Mesothelial cell of epicardium (in vitro differentiated cells): ENCODE measurements around the gene CBR4. TPM values are rescaled to one million over a fixed set of nuclear protein-coding genes. Genes with fewer than 3 reads are reported as not detected.

Source experiments
- DNase-seq, 2 experiments: peaks; one replicate each; pipeline ENCODE4 v3.0.0; 2021; ENCODE audit warnings: low spot score in 2 of 2; ENCODE audit not compliant: unreplicated experiment in 2 of 2
- H3K27ac Mint-ChIP-seq: 2 replicates; pipeline ENCODE4 v1.8.0; 2021; ENCODE audit warnings: mixed read lengths
- H3K27me3 Mint-ChIP-seq: 2 replicates; pipeline ENCODE4 v1.8.0; 2021; ENCODE audit warnings: low read depth, mixed read lengths
- H3K36me3 Mint-ChIP-seq: 2 replicates; pipeline ENCODE4 v1.8.0; 2021; ENCODE audit warnings: mixed read lengths
- H3K4me1 Mint-ChIP-seq: 2 replicates; pipeline ENCODE4 v1.8.0; 2021; ENCODE audit warnings: mixed read lengths
- H3K4me3 Mint-ChIP-seq: 2 replicates; pipeline ENCODE4 v1.8.0; 2021; ENCODE audit warnings: mild to moderate bottlenecking, moderate library complexity, mixed read lengths
- H3K9me3 Mint-ChIP-seq: 2 replicates; pipeline ENCODE4 v1.8.0; 2021; ENCODE audit warnings: mixed read lengths
- total RNA-seq: library from RNA; stranded (reverse); gene quantifications from 3 replicates; pipeline ENCODE4 v1.2.1, GENCODE V29; 2021
- TF ChIP-seq, protein P1 (sequence below): fragments of 200-600 bp; sonication (generic); IDR thresholded peaks from one replicate; pipeline ENCODE4 v1.5.0; 2021; ENCODE audit warnings: antibody characterized with exemption; ENCODE audit not compliant: unreplicated experiment

CBR4 gene
- total RNA-seq, 1 donor from 2014 or later: 44.9 TPM

DNA sequence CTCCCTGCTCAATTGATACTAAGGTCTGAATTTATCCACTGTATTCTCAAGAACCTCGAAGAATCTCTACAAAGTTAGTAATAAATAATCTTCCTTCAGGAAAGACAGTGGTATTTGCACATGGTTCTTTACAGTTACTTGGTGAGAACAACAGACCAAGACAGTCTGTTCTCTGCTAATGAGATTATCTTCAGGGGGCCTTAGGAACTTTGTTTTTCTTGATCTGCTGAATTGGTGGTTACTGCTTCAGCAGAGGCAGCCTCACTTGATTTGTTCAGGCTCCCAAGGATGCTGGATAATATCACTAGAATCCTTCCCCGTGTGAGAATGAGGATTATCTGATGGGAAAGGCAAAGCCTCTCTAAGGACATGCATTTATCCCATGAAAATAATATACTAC is 64.8 kb downstream of the CBR4 start:
- H3K36me3 Mint-ChIP-seq: peaks cover 32% of the 10 kb centered on the region
- H3K4me1 Mint-ChIP-seq: no peaks in the 10 kb centered on the region
- peaks cover 58% of the 10 kb centered on the region for H3K9me3 Mint-ChIP-seq
- no peaks in the 10 kb centered on the region for H3K27me3 Mint-ChIP-seq
- no peak overlapping the region for H3K4me3 Mint-ChIP-seq
- no peak for DNase-seq
- TF ChIP-seq, protein P1, sequence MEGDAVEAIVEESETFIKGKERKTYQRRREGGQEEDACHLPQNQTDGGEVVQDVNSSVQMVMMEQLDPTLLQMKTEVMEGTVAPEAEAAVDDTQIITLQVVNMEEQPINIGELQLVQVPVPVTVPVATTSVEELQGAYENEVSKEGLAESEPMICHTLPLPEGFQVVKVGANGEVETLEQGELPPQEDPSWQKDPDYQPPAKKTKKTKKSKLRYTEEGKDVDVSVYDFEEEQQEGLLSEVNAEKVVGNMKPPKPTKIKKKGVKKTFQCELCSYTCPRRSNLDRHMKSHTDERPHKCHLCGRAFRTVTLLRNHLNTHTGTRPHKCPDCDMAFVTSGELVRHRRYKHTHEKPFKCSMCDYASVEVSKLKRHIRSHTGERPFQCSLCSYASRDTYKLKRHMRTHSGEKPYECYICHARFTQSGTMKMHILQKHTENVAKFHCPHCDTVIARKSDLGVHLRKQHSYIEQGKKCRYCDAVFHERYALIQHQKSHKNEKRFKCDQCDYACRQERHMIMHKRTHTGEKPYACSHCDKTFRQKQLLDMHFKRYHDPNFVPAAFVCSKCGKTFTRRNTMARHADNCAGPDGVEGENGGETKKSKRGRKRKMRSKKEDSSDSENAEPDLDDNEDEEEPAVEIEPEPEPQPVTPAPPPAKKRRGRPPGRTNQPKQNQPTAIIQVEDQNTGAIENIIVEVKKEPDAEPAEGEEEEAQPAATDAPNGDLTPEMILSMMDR: no peak
- no peak overlapping the region for H3K27ac Mint-ChIP-seq

DNA sequence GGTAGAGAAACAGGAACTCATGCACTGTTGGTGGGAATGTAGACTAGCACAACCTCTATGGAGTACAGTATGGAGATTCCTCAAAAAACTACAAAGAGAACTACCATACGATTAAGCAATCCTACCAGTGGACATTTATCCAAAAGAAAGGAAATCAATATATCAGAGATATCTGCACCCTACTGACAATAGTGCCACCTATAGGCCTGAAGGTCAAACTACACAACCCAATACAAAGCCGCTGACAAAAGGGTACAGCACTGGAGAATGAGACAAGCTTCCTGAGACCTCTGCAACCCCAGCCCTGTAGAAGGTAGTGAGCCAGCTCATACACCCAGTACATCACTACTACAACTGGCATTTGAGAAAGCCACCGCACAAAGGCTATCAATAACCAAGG is 67.1 kb downstream of the CBR4 start:
- no peaks in the 10 kb centered on the region for H3K4me1 Mint-ChIP-seq
- H3K4me3 Mint-ChIP-seq: no peak overlapping the region
- DNase-seq: no peak
- TF ChIP-seq, protein P1: peak; percentile 59
- H3K9me3 Mint-ChIP-seq: peaks cover 61% of the 10 kb centered on the region
- peaks cover 53% of the 10 kb centered on the region for H3K36me3 Mint-ChIP-seq
- H3K27ac Mint-ChIP-seq: no peak overlapping the region
- no peaks in the 10 kb centered on the region for H3K27me3 Mint-ChIP-seq
